ENCODE results near the gene SORD. TPM values are rescaled to one million over a fixed set of nuclear protein-coding genes. Genes with fewer than 3 reads are reported as not detected.

The SORD gene
- total and polyA plus RNA-seq, 9 of the 15 experiments (the other 6 are each of a cell fraction or from before 2014, with no cell fraction given) = 5.9 to 79.2 (median 29.6) TPM

DNA sequence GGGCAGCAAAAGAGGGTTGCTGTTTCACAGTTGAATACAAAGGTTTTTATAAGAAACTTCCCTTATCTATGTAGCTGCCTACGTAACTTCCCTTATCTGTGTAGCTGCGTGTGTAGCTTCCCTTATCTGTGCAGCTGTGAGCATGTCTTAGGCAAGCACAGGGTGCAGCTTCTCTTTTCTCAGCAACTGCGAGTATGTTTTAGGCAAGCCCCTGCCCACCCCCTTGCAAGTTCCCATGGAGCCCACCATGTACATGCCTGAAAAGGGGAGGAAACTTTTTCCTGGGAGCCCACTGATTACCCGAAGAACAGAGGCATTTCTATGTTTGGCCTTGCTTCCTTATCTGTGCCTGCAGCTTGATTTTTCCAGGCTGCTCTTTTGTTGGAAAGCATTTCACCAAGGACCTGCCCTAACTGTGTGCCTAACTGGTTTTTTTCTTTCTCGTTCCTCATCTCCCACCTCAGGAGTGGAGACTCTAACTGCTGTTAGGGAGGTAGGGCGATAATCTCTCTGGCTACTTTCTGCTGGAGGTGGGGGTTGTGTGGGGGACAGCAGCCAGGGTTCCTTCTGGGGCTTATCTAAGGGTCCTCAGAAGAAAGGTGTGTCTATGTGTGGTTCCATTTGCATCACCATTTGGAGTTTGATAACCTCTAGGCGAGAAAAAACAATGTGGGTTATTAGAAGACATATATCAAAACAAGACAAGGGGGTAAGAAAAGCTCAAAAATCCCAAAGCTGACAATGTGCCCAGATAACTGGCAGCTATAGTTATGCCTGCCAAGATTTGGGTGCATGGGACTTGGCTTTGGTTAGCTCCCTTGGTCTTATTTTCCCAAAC lies 26.0 kb downstream of the SORD start (continued):
- TF ChIP-seq FOXJ2 (tag; IDR thresholded peaks at IDR 0.05) (peak; percentile 93), TBP (optimal IDR thresholded peaks at IDR 0.05; ENCODE audit: low read depth, low read length) (no peak), ZBED1 (IDR thresholded peaks at IDR 0.05) (peak; percentile 87), TCF7 (IDR thresholded peaks at IDR 0.05; ENCODE audit: borderline replicate concordance) (0 out of 2 replicates have a peak, but pooled peaks have one; percentile 62), SP2 (IDR thresholded peaks at IDR 0.05; ENCODE audit: extremely low read depth, low read depth, low read length, poor library complexity, severe bottlenecking) (no peak)
- TF ChIP-seq, protein P1, sequence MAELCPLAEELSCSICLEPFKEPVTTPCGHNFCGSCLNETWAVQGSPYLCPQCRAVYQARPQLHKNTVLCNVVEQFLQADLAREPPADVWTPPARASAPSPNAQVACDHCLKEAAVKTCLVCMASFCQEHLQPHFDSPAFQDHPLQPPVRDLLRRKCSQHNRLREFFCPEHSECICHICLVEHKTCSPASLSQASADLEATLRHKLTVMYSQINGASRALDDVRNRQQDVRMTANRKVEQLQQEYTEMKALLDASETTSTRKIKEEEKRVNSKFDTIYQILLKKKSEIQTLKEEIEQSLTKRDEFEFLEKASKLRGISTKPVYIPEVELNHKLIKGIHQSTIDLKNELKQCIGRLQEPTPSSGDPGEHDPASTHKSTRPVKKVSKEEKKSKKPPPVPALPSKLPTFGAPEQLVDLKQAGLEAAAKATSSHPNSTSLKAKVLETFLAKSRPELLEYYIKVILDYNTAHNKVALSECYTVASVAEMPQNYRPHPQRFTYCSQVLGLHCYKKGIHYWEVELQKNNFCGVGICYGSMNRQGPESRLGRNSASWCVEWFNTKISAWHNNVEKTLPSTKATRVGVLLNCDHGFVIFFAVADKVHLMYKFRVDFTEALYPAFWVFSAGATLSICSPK (IDR thresholded peaks at IDR 0.05; ENCODE audit: borderline replicate concordance) = no peak
- TF ChIP-seq, protein P2, sequence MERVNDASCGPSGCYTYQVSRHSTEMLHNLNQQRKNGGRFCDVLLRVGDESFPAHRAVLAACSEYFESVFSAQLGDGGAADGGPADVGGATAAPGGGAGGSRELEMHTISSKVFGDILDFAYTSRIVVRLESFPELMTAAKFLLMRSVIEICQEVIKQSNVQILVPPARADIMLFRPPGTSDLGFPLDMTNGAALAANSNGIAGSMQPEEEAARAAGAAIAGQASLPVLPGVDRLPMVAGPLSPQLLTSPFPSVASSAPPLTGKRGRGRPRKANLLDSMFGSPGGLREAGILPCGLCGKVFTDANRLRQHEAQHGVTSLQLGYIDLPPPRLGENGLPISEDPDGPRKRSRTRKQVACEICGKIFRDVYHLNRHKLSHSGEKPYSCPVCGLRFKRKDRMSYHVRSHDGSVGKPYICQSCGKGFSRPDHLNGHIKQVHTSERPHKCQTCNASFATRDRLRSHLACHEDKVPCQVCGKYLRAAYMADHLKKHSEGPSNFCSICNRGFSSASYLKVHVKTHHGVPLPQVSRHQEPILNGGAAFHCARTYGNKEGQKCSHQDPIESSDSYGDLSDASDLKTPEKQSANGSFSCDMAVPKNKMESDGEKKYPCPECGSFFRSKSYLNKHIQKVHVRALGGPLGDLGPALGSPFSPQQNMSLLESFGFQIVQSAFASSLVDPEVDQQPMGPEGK (CRISPR knock-in tag; IDR thresholded peaks at IDR 0.05; ENCODE audit: borderline replicate concordance) = no peak
- TF ChIP-seq, protein P3, sequence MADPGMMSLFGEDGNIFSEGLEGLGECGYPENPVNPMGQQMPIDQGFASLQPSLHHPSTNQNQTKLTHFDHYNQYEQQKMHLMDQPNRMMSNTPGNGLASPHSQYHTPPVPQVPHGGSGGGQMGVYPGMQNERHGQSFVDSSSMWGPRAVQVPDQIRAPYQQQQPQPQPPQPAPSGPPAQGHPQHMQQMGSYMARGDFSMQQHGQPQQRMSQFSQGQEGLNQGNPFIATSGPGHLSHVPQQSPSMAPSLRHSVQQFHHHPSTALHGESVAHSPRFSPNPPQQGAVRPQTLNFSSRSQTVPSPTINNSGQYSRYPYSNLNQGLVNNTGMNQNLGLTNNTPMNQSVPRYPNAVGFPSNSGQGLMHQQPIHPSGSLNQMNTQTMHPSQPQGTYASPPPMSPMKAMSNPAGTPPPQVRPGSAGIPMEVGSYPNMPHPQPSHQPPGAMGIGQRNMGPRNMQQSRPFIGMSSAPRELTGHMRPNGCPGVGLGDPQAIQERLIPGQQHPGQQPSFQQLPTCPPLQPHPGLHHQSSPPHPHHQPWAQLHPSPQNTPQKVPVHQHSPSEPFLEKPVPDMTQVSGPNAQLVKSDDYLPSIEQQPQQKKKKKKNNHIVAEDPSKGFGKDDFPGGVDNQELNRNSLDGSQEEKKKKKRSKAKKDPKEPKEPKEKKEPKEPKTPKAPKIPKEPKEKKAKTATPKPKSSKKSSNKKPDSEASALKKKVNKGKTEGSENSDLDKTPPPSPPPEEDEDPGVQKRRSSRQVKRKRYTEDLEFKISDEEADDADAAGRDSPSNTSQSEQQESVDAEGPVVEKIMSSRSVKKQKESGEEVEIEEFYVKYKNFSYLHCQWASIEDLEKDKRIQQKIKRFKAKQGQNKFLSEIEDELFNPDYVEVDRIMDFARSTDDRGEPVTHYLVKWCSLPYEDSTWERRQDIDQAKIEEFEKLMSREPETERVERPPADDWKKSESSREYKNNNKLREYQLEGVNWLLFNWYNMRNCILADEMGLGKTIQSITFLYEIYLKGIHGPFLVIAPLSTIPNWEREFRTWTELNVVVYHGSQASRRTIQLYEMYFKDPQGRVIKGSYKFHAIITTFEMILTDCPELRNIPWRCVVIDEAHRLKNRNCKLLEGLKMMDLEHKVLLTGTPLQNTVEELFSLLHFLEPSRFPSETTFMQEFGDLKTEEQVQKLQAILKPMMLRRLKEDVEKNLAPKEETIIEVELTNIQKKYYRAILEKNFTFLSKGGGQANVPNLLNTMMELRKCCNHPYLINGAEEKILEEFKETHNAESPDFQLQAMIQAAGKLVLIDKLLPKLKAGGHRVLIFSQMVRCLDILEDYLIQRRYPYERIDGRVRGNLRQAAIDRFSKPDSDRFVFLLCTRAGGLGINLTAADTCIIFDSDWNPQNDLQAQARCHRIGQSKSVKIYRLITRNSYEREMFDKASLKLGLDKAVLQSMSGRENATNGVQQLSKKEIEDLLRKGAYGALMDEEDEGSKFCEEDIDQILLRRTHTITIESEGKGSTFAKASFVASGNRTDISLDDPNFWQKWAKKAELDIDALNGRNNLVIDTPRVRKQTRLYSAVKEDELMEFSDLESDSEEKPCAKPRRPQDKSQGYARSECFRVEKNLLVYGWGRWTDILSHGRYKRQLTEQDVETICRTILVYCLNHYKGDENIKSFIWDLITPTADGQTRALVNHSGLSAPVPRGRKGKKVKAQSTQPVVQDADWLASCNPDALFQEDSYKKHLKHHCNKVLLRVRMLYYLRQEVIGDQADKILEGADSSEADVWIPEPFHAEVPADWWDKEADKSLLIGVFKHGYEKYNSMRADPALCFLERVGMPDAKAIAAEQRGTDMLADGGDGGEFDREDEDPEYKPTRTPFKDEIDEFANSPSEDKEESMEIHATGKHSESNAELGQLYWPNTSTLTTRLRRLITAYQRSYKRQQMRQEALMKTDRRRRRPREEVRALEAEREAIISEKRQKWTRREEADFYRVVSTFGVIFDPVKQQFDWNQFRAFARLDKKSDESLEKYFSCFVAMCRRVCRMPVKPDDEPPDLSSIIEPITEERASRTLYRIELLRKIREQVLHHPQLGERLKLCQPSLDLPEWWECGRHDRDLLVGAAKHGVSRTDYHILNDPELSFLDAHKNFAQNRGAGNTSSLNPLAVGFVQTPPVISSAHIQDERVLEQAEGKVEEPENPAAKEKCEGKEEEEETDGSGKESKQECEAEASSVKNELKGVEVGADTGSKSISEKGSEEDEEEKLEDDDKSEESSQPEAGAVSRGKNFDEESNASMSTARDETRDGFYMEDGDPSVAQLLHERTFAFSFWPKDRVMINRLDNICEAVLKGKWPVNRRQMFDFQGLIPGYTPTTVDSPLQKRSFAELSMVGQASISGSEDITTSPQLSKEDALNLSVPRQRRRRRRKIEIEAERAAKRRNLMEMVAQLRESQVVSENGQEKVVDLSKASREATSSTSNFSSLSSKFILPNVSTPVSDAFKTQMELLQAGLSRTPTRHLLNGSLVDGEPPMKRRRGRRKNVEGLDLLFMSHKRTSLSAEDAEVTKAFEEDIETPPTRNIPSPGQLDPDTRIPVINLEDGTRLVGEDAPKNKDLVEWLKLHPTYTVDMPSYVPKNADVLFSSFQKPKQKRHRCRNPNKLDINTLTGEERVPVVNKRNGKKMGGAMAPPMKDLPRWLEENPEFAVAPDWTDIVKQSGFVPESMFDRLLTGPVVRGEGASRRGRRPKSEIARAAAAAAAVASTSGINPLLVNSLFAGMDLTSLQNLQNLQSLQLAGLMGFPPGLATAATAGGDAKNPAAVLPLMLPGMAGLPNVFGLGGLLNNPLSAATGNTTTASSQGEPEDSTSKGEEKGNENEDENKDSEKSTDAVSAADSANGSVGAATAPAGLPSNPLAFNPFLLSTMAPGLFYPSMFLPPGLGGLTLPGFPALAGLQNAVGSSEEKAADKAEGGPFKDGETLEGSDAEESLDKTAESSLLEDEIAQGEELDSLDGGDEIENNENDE (IDR thresholded peaks at IDR 0.05; ENCODE audit: low read depth, low read length) = no peak

Measured in K562 (cell line).